Skeletal muscle satellite cell (primary cell): ENCODE measurements around the gene POLG.

Experiments used
- H3K27me3 ChIP-seq: 2 replicates; pipeline ENCODE4 v1.7.0; 2013; ENCODE audit warnings: low read length; ENCODE audit not compliant: control insufficient read depth, insufficient read depth
- H3K36me3 ChIP-seq: 2 replicates; pipeline ENCODE4 v1.7.0; 2013; ENCODE audit warnings: mild to moderate bottlenecking, control low read depth, low read length; ENCODE audit not compliant: insufficient read depth
- H3K4me1 ChIP-seq: 2 replicates; pipeline ENCODE4 v1.7.0; 2013; ENCODE audit warnings: low read length; ENCODE audit not compliant: control insufficient read depth, insufficient read depth
- H3K4me2 ChIP-seq: 2 replicates; pipeline ENCODE4 v1.7.0; 2013; ENCODE audit warnings: mild to moderate bottlenecking, low read length
- H3K4me3 ChIP-seq: 2 replicates; pipeline ENCODE4 v1.7.0; 2013; ENCODE audit warnings: low read length
- H3K9ac ChIP-seq: 2 replicates; pipeline ENCODE4 v1.7.0; 2013; ENCODE audit warnings: mild to moderate bottlenecking, low read depth, low read length, moderate library complexity
- H3K9me3 ChIP-seq: replicated peaks from 2 replicates; pipeline ENCODE4 v1.7.0; 2013; ENCODE audit warnings: mild to moderate bottlenecking, control low read depth, low read length

POLG gene

GRCh38 chr15:89367485-89368451 lies 33.1 kb upstream of the POLG start:
- H3K4me2 ChIP-seq, result peak overlapping the region; percentile 52
- H3K9ac ChIP-seq, result no peak overlapping the region
- no peaks in the 10 kb centered on the region for H3K36me3 ChIP-seq
- H3K4me1 ChIP-seq, result peaks cover 3% of the 10 kb centered on the region
- H3K9me3 ChIP-seq, result no peaks in the 10 kb centered on the region
- no peak overlapping the region for H3K4me3 ChIP-seq
- H3K27me3 ChIP-seq, result peaks cover 100% of the 10 kb centered on the region

- Histone ChIP-seq H3K9me3 (no peaks in the 10 kb centered on the region), H3K36me3 (no peaks in the 10 kb centered on the region), H3K4me1 (peaks cover 3% of the 10 kb centered on the region), H3K9ac (no peak overlapping the region), H3K4me3 (no peak overlapping the region), H3K27me3 (peaks cover 100% of the 10 kb centered on the region), H3K4me2 (no peak overlapping the region)
Observed at GRCh38 chr15:89366656-89367393, 32.2 kb upstream of the POLG start.

- Histone ChIP-seq H3K4me1 (peaks cover 3% of the 10 kb centered on the region), H3K4me2 (no peak overlapping the region), H3K27me3 (peaks cover 100% of the 10 kb centered on the region)
Observed at GRCh38 chr15:89365462-89366065, 30.9 kb upstream of the POLG start.

GRCh38 chr15:89364741-89365450 lies 30.3 kb upstream of the POLG start:
- no peaks in the 10 kb centered on the region for H3K36me3 ChIP-seq
- H3K4me3 ChIP-seq, result no peak overlapping the region
- H3K9ac ChIP-seq, result no peak overlapping the region
- H3K4me2 ChIP-seq, result no peak overlapping the region
- H3K4me1 ChIP-seq, result peaks cover 3% of the 10 kb centered on the region
- H3K27me3 ChIP-seq, result peaks cover 99% of the 10 kb centered on the region
- H3K9me3 ChIP-seq, result no peaks in the 10 kb centered on the region

More at GRCh38 chr15:89365462-89366065, 30.9 kb upstream of the POLG start:
- Histone ChIP-seq H3K9ac (no peak overlapping the region), H3K36me3 (no peaks in the 10 kb centered on the region), H3K4me3 (no peak overlapping the region), H3K9me3 (no peaks in the 10 kb centered on the region)

GRCh38 chr15:89364341-89364740 lies 29.7 kb upstream of the POLG start:
- Histone ChIP-seq H3K4me3 (no peak overlapping the region), H3K36me3 (no peaks in the 10 kb centered on the region), H3K4me2 (no peak overlapping the region), H3K9ac (no peak overlapping the region), H3K4me1 (peaks cover 3% of the 10 kb centered on the region), H3K27me3 (peaks cover 99% of the 10 kb centered on the region), H3K9me3 (no peaks in the 10 kb centered on the region)

GRCh38 chr15:89363770-89364169 lies 29.1 kb upstream of the POLG start:
- Histone ChIP-seq H3K27me3 (peaks cover 97% of the 10 kb centered on the region), H3K4me1 (peaks cover 7% of the 10 kb centered on the region), H3K9me3 (no peaks in the 10 kb centered on the region), H3K36me3 (no peaks in the 10 kb centered on the region), H3K4me3 (no peak overlapping the region), H3K9ac (no peak overlapping the region), H3K4me2 (no peak overlapping the region)

GRCh38 chr15:89363133-89363532 lies 28.5 kb upstream of the POLG start:
- no peak overlapping the region for H3K9ac ChIP-seq
- H3K4me1 ChIP-seq, result peaks cover 7% of the 10 kb centered on the region
- H3K4me2 ChIP-seq, result no peak overlapping the region
- H3K4me3 ChIP-seq, result no peak overlapping the region
- H3K27me3 ChIP-seq, result peaks cover 94% of the 10 kb centered on the region
- no peaks in the 10 kb centered on the region for H3K9me3 ChIP-seq
- no peaks in the 10 kb centered on the region for H3K36me3 ChIP-seq

- Histone ChIP-seq H3K4me1 (peaks cover 4% of the 10 kb centered on the region), H3K27me3 (peaks cover 94% of the 10 kb centered on the region)
Observed at GRCh38 chr15:89362203-89363101, 27.8 kb upstream of the POLG start.

GRCh38 chr15:89361451-89362202 lies 27.0 kb upstream of the POLG start:
- H3K9me3 ChIP-seq, result no peaks in the 10 kb centered on the region
- no peak overlapping the region for H3K9ac ChIP-seq
- peaks cover 4% of the 10 kb centered on the region for H3K4me1 ChIP-seq
- H3K4me2 ChIP-seq, result no peak overlapping the region
- H3K4me3 ChIP-seq, result no peak overlapping the region
- H3K27me3 ChIP-seq, result peaks cover 94% of the 10 kb centered on the region
- no peaks in the 10 kb centered on the region for H3K36me3 ChIP-seq

More at GRCh38 chr15:89362203-89363101, 27.8 kb upstream of the POLG start:
- no peak overlapping the region for H3K4me3 ChIP-seq
- peak overlapping the region; percentile 6 for H3K4me2 ChIP-seq
- H3K9ac ChIP-seq, result no peak overlapping the region
- no peaks in the 10 kb centered on the region for H3K9me3 ChIP-seq
- no peaks in the 10 kb centered on the region for H3K36me3 ChIP-seq
